Measurements from ENCODE around the gene KIF21B.

GRCh38 chr1:201021630-201022492 lies 1.7 kb downstream of the KIF21B start:
- TF ChIP-seq EZH2 (IDR thresholded peaks at IDR 0.05; ENCODE audit: borderline replicate concordance, low read depth, low read length, poor library complexity, severe bottlenecking) (no peak), CTCF (conservative IDR thresholded peaks at IDR 0.05; ENCODE audit: low read depth, low read length) (no peak)

Measured in A673 (cell line).